GM23248 (cell line): ENCODE measurements around the gene ONECUT3. TPM values are rescaled to one million over a fixed set of nuclear protein-coding genes. Genes with fewer than 3 reads are reported as not detected.

Source experiments
- DNase-seq: peaks from one replicate; pipeline ENCODE4 v3.0.0-alpha.2; 2015
- H2AFZ ChIP-seq: fragments of 200-600 bp; sonication (generic); 2 replicates; pipeline ENCODE4 v1.6.1; 2016; ENCODE audit warnings: antibody characterized with exemption
- H3F3A ChIP-seq: fragments of 200-600 bp; sonication (generic); 2 replicates; pipeline ENCODE4 v1.6.1; 2016; ENCODE audit warnings: mild to moderate bottlenecking, antibody characterized with exemption, mixed run types; ENCODE audit not compliant: insufficient read depth
- H3K27ac ChIP-seq: fragments of 200-600 bp; sonication (generic); 2 replicates; pipeline ENCODE4 v1.5.1; 2016; ENCODE audit warnings: mild to moderate bottlenecking
- H3K27me3 ChIP-seq: fragments of 200-600 bp; sonication (generic); replicated peaks from 2 replicates; pipeline ENCODE4 v1.6.1; 2016; ENCODE audit warnings: mild to moderate bottlenecking; ENCODE audit not compliant: insufficient read depth
- H3K36me3 ChIP-seq: fragments of 200-600 bp; sonication (generic); 2 replicates; pipeline ENCODE4 v1.6.1; 2016; ENCODE audit warnings: low read depth, mild to moderate bottlenecking
- H3K4me1 ChIP-seq: fragments of 200-600 bp; sonication (generic); 2 replicates; pipeline ENCODE4 v1.6.1; 2016; ENCODE audit warnings: mild to moderate bottlenecking; ENCODE audit not compliant: insufficient read depth
- H3K4me2 ChIP-seq: fragments of 200-600 bp; sonication (generic); one replicate; pipeline ENCODE4 v1.6.1; 2016; ENCODE audit warnings: mild to moderate bottlenecking; ENCODE audit not compliant: unreplicated experiment
- H3K4me3 ChIP-seq: fragments of 200-600 bp; sonication (generic); 2 replicates; pipeline ENCODE4 v1.5.1; 2016; ENCODE audit warnings: mild to moderate bottlenecking
- H3K79me2 ChIP-seq: fragments of 200-600 bp; sonication (generic); 2 replicates; pipeline ENCODE4 v1.6.1; 2016; ENCODE audit warnings: mild to moderate bottlenecking; ENCODE audit not compliant: insufficient read depth
- H3K9ac ChIP-seq: fragments of 200-600 bp; sonication (generic); 2 replicates; pipeline ENCODE4 v1.6.1; 2016; ENCODE audit warnings: mild to moderate bottlenecking
- H3K9me2 ChIP-seq: fragments of 200-600 bp; sonication (generic); 2 replicates; pipeline ENCODE4 v1.6.1; 2016; ENCODE audit warnings: mixed run types, mild to moderate bottlenecking, moderate library complexity; ENCODE audit not compliant: insufficient read depth
- H3K9me3 ChIP-seq: fragments of 200-600 bp; sonication (generic); one replicate; pipeline ENCODE4 v1.6.1; 2017; ENCODE audit warnings: low read depth
- H4K20me1 ChIP-seq: fragments of 200-600 bp; sonication (generic); 2 replicates; pipeline ENCODE4 v1.6.0; 2016; ENCODE audit not compliant: insufficient read depth
- EZH2 ChIP-seq: fragments of 200-600 bp; sonication (generic); IDR thresholded peaks from 2 replicates; pipeline ENCODE4 v1.6.1; 2018; ENCODE audit warnings: antibody characterized with exemption, mild to moderate bottlenecking; ENCODE audit not compliant: insufficient read depth, poor library complexity, severe bottlenecking
- EZH2phosphoT487 ChIP-seq: fragments of 200-600 bp; sonication (generic); IDR thresholded peaks from 2 replicates; pipeline ENCODE4 v1.6.1; 2018; ENCODE audit warnings: antibody characterized with exemption, moderate library complexity, mild to moderate bottlenecking, low read depth; ENCODE audit not compliant: insufficient read depth
- WGBS, 2 experiments: methylation state at CpG; one replicate each; pipeline ENCODE4 v1.1.6; 2015 to 2017; ENCODE audit warnings: low lambda C conversion rate in 2 of 2, low coverage in 1 of 2; ENCODE audit errors: missing lambda C conversion rate in 2 of 2; 5-methylcytosine and 5-hydroxymethylcytosine counted together
- in situ Hi-C: fragments of 300-500 bp; cut with MboI; formaldehyde crosslinking; loops from 2 replicates; pipeline ENCODE4 v1.15.0; 2020
- polyA plus RNA-seq: library from polyadenylated mRNA; unstranded; fragments of >200 nt; fragmentation: Nextera tagmentation; extraction: Ambion mirVana; gene quantifications from 2 replicates; pipeline ENCODE4 v1.2.1, GENCODE V29; 2016
- total RNA-seq: library from RNA; depleted of rRNA; stranded (reverse); fragments of >200 nt; shearing (Covaris generic); gene quantifications from 2 replicates; pipeline ENCODE4 v1.2.3, GENCODE V29; 2014

ONECUT3 gene
- total and polyA plus RNA-seq, 2 experiments from 2014 or later: not detected

DNA sequence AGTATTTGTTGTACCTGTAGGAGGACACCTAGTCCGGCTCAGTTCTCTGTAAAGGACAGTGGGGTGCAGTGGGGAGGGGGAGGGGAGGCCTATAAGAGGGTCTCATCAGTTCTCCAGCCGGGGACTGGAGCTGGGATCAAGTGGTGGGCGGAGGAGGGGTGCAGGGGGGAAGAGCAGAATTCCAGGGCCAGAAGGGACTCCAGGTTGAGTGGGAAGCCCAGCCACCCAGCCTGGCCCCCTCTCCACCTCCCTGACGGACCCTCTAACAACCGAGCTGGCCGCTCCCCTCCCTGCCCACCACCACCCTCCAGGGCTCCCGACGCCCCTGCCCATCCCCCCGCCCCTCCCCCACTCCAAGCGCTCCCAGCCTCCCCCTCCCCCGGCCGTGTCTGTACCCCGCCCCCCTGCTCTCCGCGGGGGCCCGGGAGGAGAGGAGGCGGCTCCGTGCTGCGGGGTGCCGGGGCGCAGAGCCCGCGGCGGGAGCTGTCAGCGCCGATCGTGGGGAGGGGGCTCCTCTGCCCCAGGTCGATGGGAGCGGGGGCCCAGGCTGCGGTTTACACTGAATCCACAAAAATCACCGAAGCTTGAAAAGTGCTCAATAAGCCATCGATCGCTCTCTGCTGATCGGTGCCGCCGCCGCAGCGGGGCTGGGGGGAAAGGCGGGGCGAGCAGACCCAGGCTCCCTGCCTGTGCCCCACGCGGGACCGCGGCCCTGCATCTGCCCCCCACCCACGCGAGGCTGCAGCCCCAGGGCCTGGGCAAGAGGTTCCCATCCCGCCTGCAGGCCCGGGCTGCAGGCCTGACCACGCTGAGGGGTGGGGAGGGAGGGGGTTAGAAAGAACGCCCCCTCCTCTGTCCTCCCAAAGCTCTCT lies 34.6 kb upstream of the ONECUT3 start:
- in situ Hi-C loops: no loop called here
- 3% methylated on average over 31 to 50 of the region's 50 CpGs for WGBS, 2 experiments
- H3K9me3 ChIP-seq: no peaks in the 10 kb centered on the region
- H3K27ac ChIP-seq: no peak overlapping the region
- H3K36me3 ChIP-seq: no peaks in the 10 kb centered on the region
- TF ChIP-seq EZH2 (no peak), EZH2phosphoT487 (no peak)
- DNase-seq: no peak
- no peaks in the 10 kb centered on the region for H3K4me1 ChIP-seq
- H3K4me3 ChIP-seq: no peak overlapping the region
- H2AFZ ChIP-seq: no peak overlapping the region
- no peaks in the 10 kb centered on the region for H3F3A ChIP-seq
- H3K4me2 ChIP-seq: no peak overlapping the region
- H3K9me2 ChIP-seq: no peaks in the 10 kb centered on the region
- peaks cover 41% of the 10 kb centered on the region for H3K27me3 ChIP-seq
- no peaks in the 10 kb centered on the region for H3K79me2 ChIP-seq
- no peak overlapping the region for H3K9ac ChIP-seq
- H4K20me1 ChIP-seq: no peaks in the 10 kb centered on the region

DNA sequence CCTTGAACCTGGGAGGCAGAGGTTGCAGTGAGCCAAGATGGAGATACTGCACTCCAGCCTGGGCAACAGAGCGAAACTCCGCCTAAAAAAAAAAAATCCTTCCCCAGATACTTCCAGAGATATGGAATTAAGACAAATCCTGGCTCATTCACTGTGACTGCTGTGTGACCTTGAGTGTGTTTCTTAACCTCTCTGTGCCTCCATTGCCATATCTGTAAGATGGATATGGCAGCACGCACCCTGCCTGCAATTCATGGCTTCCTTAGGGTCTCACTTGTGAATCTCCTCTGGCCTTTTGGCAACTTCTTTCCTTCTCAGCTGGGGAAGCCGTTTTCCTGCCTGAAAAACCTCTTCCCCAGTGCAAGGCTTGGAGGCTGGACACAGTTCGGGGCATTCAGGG lies 33.8 kb upstream of the ONECUT3 start:
- Histone ChIP-seq H3K9ac (no peak overlapping the region), H4K20me1 (no peaks in the 10 kb centered on the region), H3K36me3 (no peaks in the 10 kb centered on the region), H2AFZ (no peak overlapping the region), H3K4me3 (no peak overlapping the region), H3K9me2 (no peaks in the 10 kb centered on the region), H3K4me2 (no peak overlapping the region), H3K27me3 (peaks cover 41% of the 10 kb centered on the region), H3K4me1 (no peaks in the 10 kb centered on the region), H3F3A (no peaks in the 10 kb centered on the region), H3K9me3 (no peaks in the 10 kb centered on the region), H3K79me2 (no peaks in the 10 kb centered on the region), H3K27ac (no peak overlapping the region)
- in situ Hi-C loops: no loop called here
- WGBS, 2 experiments: 60 to 65% methylated on average over 5 of the region's 5 CpGs
- DNase-seq: no peak
- TF ChIP-seq EZH2: peak; percentile 42
- TF ChIP-seq EZH2phosphoT487: no peak

DNA sequence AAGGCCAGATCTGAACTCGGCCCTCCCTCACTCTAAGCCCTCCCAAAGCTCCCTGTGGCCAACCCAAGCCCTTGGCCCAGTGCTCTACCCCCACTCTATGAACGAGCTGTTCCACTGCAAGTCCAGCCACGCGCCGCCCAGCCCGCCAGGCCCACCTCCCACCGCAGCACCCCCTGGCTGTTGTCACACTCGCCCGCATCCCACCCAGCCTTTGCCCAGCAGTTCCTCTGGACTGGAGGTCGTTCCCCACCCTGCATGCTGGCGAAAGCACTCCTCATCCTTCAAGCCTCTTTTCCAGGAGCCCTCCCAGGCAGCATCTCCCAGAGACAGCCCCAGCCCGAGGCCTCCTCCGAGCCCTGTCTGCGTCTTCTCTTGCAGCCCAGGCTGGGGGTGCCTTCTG lies 33.1 kb upstream of the ONECUT3 start:
- Histone ChIP-seq H3K4me1 (no peaks in the 10 kb centered on the region), H3K79me2 (no peaks in the 10 kb centered on the region), H4K20me1 (no peaks in the 10 kb centered on the region), H3K27me3 (peaks cover 37% of the 10 kb centered on the region), H3K4me3 (no peak overlapping the region), H3K9me3 (no peaks in the 10 kb centered on the region), H3F3A (no peaks in the 10 kb centered on the region), H3K4me2 (no peak overlapping the region), H3K9me2 (no peaks in the 10 kb centered on the region), H3K9ac (no peak overlapping the region), H2AFZ (no peak overlapping the region), H3K36me3 (no peaks in the 10 kb centered on the region), H3K27ac (no peak overlapping the region)
- in situ Hi-C loops: no loop called here
- no peak for TF ChIP-seq EZH2
- TF ChIP-seq EZH2phosphoT487: no peak
- no peak for DNase-seq
- WGBS, 2 experiments: 13 to 27% methylated on average over 13 to 14 of the region's 14 CpGs

DNA sequence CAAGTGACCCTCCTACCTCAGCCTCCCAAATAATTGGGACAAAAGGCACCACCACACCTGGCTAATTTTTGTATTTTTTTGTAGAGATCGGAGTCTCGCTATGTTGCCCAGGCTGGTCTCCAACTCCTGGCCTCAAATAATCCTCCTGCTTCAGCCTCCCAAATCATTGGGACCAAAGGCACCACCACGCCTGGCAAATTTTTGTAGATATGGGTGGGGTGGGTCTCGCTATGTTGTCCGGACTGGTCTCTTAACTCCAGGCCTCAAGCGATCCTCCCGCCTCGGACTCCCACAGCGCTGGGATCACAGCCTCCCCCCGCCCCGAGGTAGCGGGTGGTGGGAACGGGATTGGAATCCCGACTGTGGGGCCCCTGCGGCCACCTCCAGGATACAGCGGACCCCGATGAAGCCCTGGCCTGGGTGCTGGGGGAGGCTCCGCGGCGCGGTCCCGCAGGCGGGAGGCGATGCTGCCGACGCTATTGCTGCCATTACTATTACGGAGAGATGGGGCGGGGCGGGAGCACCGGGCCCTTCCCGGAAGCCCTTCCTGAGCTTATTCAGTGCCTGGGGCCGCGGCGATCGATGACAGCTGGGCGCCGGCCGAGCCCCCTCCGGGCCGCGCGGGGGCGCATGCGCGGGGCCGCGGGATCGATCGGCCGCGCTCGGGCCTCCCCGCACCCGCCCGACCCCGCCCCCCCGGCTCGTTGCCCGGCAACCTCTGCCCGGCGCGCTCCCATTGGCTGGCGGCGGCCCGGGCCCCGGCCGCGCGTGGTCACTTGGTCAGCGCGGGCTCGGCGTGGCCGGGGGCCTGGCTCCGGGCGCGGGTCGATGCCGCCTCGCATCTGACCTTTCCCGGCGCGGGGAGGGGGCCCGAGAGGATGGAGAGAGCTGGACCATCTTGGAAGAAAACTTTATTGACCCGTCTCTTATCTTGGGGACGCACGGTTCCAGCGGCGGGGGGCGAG lies 27.9 kb upstream of the ONECUT3 start:
- Histone ChIP-seq H3K9ac (peak overlapping the region; percentile 32), H3K9me3 (no peaks in the 10 kb centered on the region), H3K36me3 (no peaks in the 10 kb centered on the region), H3K9me2 (no peaks in the 10 kb centered on the region), H3K4me2 (peak overlapping the region; percentile 69), H3F3A (no peaks in the 10 kb centered on the region), H3K4me3 (peak overlapping the region; percentile 68), H4K20me1 (no peaks in the 10 kb centered on the region), H3K27ac (no peak overlapping the region), H3K4me1 (0 out of 2 replicates have a peak, but pooled peaks cover 3% of the 10 kb centered on the region), H3K79me2 (no peaks in the 10 kb centered on the region), H3K27me3 (peaks cover 8% of the 10 kb centered on the region; the same call in 1 of the 2 replicates), H2AFZ (peak overlapping the region; percentile 88)
- 10 to 11% methylated on average over 70 to 87 of the region's 90 CpGs for WGBS, 2 experiments
- peak; percentile 70 for DNase-seq
- TF ChIP-seq EZH2phosphoT487: no peak
- TF ChIP-seq EZH2: no peak
- in situ Hi-C loops: no loop called here
